Neural progenitor cell (in vitro differentiated cells): Measurements from ENCODE around the gene CASTOR1. TPM values are rescaled to one million over a fixed set of nuclear protein-coding genes. Genes with fewer than 3 reads are reported as not detected.
A peak's percentile ranks its signal among the peaks of the same experiment; 100 is the strongest.

Source experiments
- DNase-seq: peaks from one replicate; pipeline ENCODE4 v3.0.0-alpha.2; 2016; ENCODE audit warnings: low spot score
- H2AFZ ChIP-seq: fragments of 200-600 bp; sonication (generic); replicated peaks from 2 replicates; pipeline ENCODE4 v1.6.1; 2016; ENCODE audit warnings: antibody characterized with exemption
- H3F3A ChIP-seq: fragments of 200-600 bp; sonication (generic); 2 replicates; pipeline ENCODE4 v1.6.1; 2016; ENCODE audit warnings: antibody characterized with exemption, low read depth
- H3K27ac ChIP-seq: fragments of 200-600 bp; sonication (generic); 2 replicates; pipeline ENCODE4 v1.5.1; 2016; ENCODE audit warnings: mild to moderate bottlenecking
- H3K27me3 ChIP-seq: fragments of 200-600 bp; sonication (generic); 2 replicates; pipeline ENCODE4 v1.6.1; 2016; ENCODE audit warnings: mild to moderate bottlenecking, moderate library complexity
- H3K36me3 ChIP-seq: fragments of 200-600 bp; sonication (generic); 2 replicates; pipeline ENCODE4 v1.5.1; 2016
- H3K4me1 ChIP-seq: fragments of 200-600 bp; sonication (generic); 2 replicates; pipeline ENCODE4 v1.6.1; 2016; ENCODE audit warnings: mixed run types
- H3K4me2 ChIP-seq: fragments of 200-600 bp; sonication (generic); 2 replicates; pipeline ENCODE4 v1.6.1; 2016
- H3K4me3 ChIP-seq: fragments of 200-600 bp; sonication (generic); 2 replicates; pipeline ENCODE4 v1.5.1; 2016
- H3K79me2 ChIP-seq: fragments of 200-600 bp; sonication (generic); 2 replicates; pipeline ENCODE4 v1.6.1; 2016; ENCODE audit warnings: low read depth
- H3K9ac ChIP-seq: fragments of 200-600 bp; sonication (generic); 2 replicates; pipeline ENCODE4 v1.6.1; 2016
- H3K9me3 ChIP-seq: fragments of 200-600 bp; sonication (generic); 2 replicates; pipeline ENCODE4 v1.5.1; 2016; ENCODE audit warnings: low read depth
- H4K20me1 ChIP-seq: fragments of 200-600 bp; sonication (generic); 2 replicates; pipeline ENCODE4 v1.6.1; 2016; ENCODE audit warnings: low read depth
- H3K27ac Mint-ChIP-seq: 3 replicates; pipeline ENCODE4 v1.8.0; 2021; ENCODE audit warnings: mixed read lengths
- H3K27me3 Mint-ChIP-seq: 2 replicates; pipeline ENCODE4 v1.8.0; 2022; ENCODE audit warnings: low read depth, mild to moderate bottlenecking, inconsistent platforms, moderate library complexity, mixed read lengths; ENCODE audit not compliant: insufficient read depth
- H3K36me3 Mint-ChIP-seq: 3 replicates; pipeline ENCODE4 v1.8.0; 2021; ENCODE audit warnings: mixed read lengths
- H3K4me1 Mint-ChIP-seq: 3 replicates; pipeline ENCODE4 v1.8.0; 2021; ENCODE audit warnings: mixed read lengths
- H3K4me3 Mint-ChIP-seq: 3 replicates; pipeline ENCODE4 v1.8.0; 2021; ENCODE audit warnings: mild to moderate bottlenecking, moderate library complexity, mixed read lengths
- H3K9me3 Mint-ChIP-seq: 3 replicates; pipeline ENCODE4 v1.8.0; 2020; ENCODE audit warnings: mixed read lengths
- EZH2 ChIP-seq: fragments of 200-600 bp; sonication (generic); IDR thresholded peaks from 2 replicates; pipeline ENCODE4 v1.6.1; 2017; ENCODE audit warnings: antibody characterized with exemption, mild to moderate bottlenecking, moderate library complexity
- EZH2phosphoT487 ChIP-seq: fragments of 200-600 bp; sonication (generic); IDR thresholded peaks from 2 replicates; pipeline ENCODE4 v1.6.1; 2017; ENCODE audit warnings: antibody characterized with exemption
- total RNA-seq: library from RNA; depleted of rRNA; stranded (reverse); fragments of >200 nt; gene quantifications from 2 replicates; pipeline ENCODE4 v1.2.3, GENCODE V29; 2015; ENCODE audit warnings: low replicate concordance
- TF ChIP-seq, protein P1 (sequence below): fragments of 200-600 bp; sonication (generic); IDR thresholded peaks from 2 replicates; pipeline ENCODE4 v1.5.1; 2017; ENCODE audit warnings: antibody characterized with exemption, mild to moderate bottlenecking

CASTOR1 gene
- total RNA-seq, 1 donor from 2014 or later: 6.2 TPM

DNA sequence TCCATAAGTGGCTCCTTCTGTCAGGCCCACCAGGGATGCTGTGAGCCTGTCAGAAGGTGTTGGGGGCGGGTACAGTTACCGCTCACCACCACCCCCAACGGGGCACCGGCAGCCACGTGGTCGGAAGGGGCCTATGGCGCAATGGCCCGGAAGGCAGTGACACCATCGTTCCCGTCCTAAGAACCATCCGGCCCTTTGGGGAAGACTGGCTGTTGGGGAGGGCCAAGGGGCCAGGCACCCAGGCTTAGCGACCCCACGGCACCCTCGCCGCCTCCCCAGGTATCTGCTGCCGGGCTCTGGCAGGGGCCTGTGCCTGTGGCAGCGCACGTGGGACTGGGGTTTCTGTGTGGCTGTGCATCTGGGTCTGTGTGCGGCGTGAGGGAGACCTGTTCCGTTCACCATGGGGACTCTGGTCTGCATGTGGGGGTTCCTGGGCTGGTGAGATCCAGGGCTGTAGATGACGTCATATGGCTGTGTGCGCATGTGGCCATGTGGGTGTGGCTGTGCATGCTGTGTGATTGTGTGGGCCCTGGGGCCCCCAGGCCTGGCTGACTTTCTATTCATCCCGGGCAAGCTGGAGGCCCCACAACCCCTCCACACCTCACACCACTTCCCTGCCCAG is 23.4 kb downstream of the CASTOR1 start:
- H3K4me1 Mint-ChIP-seq: peaks cover 13% of the 10 kb centered on the region
- H3K27me3 Mint-ChIP-seq: peaks cover 8% of the 10 kb centered on the region
- no peaks in the 10 kb centered on the region for H3K36me3 Mint-ChIP-seq
- Histone ChIP-seq H3K36me3 (no peaks in the 10 kb centered on the region), H3K4me2 (no peak overlapping the region), H2AFZ (no peak overlapping the region), H3K27ac (no peak overlapping the region), H3K9ac (no peak overlapping the region), H3K27me3 (peaks cover 4% of the 10 kb centered on the region), H3K4me3 (no peak overlapping the region), H3K4me1 (no peaks in the 10 kb centered on the region), H3F3A (no peaks in the 10 kb centered on the region), H4K20me1 (no peaks in the 10 kb centered on the region), H3K79me2 (no peaks in the 10 kb centered on the region), H3K9me3 (no peaks in the 10 kb centered on the region)
- no peaks in the 10 kb centered on the region for H3K9me3 Mint-ChIP-seq
- no peak for DNase-seq
- TF ChIP-seq EZH2phosphoT487: no peak
- no peak for TF ChIP-seq EZH2
- TF ChIP-seq, protein P1, sequence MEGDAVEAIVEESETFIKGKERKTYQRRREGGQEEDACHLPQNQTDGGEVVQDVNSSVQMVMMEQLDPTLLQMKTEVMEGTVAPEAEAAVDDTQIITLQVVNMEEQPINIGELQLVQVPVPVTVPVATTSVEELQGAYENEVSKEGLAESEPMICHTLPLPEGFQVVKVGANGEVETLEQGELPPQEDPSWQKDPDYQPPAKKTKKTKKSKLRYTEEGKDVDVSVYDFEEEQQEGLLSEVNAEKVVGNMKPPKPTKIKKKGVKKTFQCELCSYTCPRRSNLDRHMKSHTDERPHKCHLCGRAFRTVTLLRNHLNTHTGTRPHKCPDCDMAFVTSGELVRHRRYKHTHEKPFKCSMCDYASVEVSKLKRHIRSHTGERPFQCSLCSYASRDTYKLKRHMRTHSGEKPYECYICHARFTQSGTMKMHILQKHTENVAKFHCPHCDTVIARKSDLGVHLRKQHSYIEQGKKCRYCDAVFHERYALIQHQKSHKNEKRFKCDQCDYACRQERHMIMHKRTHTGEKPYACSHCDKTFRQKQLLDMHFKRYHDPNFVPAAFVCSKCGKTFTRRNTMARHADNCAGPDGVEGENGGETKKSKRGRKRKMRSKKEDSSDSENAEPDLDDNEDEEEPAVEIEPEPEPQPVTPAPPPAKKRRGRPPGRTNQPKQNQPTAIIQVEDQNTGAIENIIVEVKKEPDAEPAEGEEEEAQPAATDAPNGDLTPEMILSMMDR: no peak
- H3K4me3 Mint-ChIP-seq: no peak overlapping the region
- peak overlapping the region; percentile 72 for H3K27ac Mint-ChIP-seq

DNA sequence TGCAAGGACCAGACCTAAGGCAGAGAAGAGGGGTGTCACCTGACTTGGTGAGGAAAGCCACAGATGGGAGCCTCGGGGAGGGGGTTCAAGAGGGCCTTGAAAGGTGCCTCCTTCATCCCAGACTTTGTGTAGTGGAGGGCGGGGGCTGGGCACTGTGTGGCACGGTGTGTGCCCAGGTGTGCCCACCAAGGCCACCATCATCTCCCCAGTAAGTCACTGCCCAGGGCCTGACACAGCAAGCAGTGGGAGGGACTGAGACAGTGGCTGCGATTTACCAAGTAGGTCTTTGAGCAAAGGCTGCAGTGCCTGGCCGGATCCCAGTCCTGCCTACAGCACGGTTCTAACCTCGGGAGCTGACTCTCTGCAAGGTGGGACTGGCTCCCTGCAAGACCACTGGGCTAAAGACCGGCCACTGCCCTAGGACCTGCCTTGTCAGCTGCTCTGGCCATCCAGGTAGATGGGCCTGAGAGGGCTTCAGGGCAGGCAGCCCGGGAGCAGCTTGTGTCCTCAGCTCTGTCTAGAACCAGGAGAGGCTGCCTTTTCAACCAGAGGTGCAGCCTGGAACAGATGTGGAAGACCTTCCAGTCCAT is 24.1 kb downstream of the CASTOR1 start:
- no peak overlapping the region for H2AFZ ChIP-seq
- H3K9me3 Mint-ChIP-seq: no peaks in the 10 kb centered on the region
- no peaks in the 10 kb centered on the region for H3K36me3 ChIP-seq
- no peak overlapping the region for H3K27ac Mint-ChIP-seq
- TF ChIP-seq, protein P1: no peak
- TF ChIP-seq EZH2 (no peak), EZH2phosphoT487 (no peak)
- H3K27ac ChIP-seq: no peak overlapping the region
- H3K9ac ChIP-seq: no peak overlapping the region
- H3F3A ChIP-seq: no peaks in the 10 kb centered on the region
- H3K4me3 ChIP-seq: no peak overlapping the region
- H3K4me1 Mint-ChIP-seq: peaks cover 13% of the 10 kb centered on the region
- peaks cover 4% of the 10 kb centered on the region for H3K27me3 ChIP-seq
- no peaks in the 10 kb centered on the region for H3K4me1 ChIP-seq
- H3K9me3 ChIP-seq: no peaks in the 10 kb centered on the region
- H3K36me3 Mint-ChIP-seq: no peaks in the 10 kb centered on the region
- H3K27me3 Mint-ChIP-seq: peaks cover 10% of the 10 kb centered on the region
- no peaks in the 10 kb centered on the region for H3K79me2 ChIP-seq
- no peak overlapping the region for H3K4me3 Mint-ChIP-seq
- H4K20me1 ChIP-seq: no peaks in the 10 kb centered on the region
- DNase-seq: no peak
- no peak overlapping the region for H3K4me2 ChIP-seq

DNA sequence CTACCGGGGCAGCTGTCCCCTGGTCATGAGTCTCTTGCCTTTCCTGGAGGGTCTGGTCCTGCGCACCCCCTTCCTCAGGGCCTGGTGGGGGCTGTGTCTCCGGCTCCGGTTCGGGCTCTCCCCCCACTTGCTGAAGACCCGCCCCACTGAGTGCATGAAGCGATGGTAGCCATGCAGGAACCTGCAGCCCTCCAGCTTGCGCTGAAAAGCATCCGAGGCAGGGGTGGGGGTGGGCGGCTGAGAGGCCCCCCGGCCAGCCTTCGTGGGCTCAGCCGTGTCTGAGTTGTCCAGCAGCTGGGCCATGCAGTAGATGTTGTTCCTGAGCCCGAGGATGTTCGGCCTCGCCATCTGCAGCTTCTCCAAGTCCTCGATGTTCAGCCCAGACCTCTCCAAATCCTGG is 25.4 kb downstream of the CASTOR1 start:
- H3F3A ChIP-seq: no peaks in the 10 kb centered on the region
- Mint-ChIP-seq H3K27ac (no peak overlapping the region), H3K9me3 (no peaks in the 10 kb centered on the region), H3K4me1 (peaks cover 13% of the 10 kb centered on the region), H3K36me3 (no peaks in the 10 kb centered on the region), H3K27me3 (peaks cover 10% of the 10 kb centered on the region), H3K4me3 (no peak overlapping the region)
- H4K20me1 ChIP-seq: no peaks in the 10 kb centered on the region
- H3K4me2 ChIP-seq: no peak overlapping the region
- TF ChIP-seq EZH2 (no peak), EZH2phosphoT487 (no peak)
- TF ChIP-seq, protein P1: no peak
- no peak overlapping the region for H3K4me3 ChIP-seq
- H3K27ac ChIP-seq: no peak overlapping the region
- no peak overlapping the region for H3K9ac ChIP-seq
- H3K36me3 ChIP-seq: no peaks in the 10 kb centered on the region
- H3K9me3 ChIP-seq: no peaks in the 10 kb centered on the region
- no peak overlapping the region for H2AFZ ChIP-seq
- no peaks in the 10 kb centered on the region for H3K79me2 ChIP-seq
- no peak for DNase-seq
- H3K4me1 ChIP-seq: no peaks in the 10 kb centered on the region
- peaks cover 4% of the 10 kb centered on the region for H3K27me3 ChIP-seq
